Measurements from ENCODE around the gene ACP2. TPM values are rescaled to one million over a fixed set of nuclear protein-coding genes. Genes with fewer than 3 reads are reported as not detected.

The ACP2 gene
- total and polyA plus RNA-seq, 9 of the 15 experiments (the other 6 are each of a cell fraction or from before 2014, with no cell fraction given), result 1.9 to 20.0 (median 11.6) TPM

DNA sequence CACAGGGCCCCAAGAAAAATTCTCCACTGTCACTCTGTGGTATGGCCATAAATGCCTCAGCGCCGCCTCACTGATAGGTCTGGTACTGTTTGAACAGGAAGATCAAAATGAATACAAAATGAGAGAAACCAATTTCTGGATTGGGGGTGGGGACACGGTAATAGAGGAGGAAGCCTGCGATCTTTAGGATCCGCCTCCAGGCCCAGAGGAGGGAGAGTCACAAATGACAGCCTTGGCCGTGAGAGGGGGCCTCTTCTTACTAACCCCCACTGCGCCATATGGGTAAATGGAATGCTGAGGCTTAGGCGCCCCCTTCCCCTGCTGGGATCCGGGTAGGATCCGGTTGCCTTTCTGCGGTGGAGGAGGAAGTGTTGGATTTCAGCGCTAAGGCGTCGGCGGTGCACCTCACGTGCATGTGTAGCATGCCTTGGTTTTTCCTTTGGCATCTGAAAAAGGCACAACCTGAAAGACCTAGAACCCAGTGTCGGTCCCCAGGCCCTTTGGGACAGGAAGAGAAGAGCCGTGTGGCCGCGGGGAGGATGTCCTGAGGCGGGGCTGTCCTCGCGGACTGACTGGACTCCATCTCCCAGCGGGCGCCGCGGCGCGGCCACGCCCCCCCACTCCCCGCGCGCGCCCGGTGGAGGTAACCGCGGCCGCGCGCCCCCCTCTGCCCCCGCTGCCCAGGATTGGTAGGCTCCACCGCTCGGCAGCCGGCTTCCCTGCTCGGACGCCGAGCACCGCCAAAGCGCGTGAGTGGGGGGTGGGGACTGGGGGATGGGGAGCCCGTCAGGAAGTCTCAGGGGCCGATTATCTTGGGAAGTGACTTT lies 20.6 kb upstream of the ACP2 start (continued):
- TF ChIP-seq, protein P1, sequence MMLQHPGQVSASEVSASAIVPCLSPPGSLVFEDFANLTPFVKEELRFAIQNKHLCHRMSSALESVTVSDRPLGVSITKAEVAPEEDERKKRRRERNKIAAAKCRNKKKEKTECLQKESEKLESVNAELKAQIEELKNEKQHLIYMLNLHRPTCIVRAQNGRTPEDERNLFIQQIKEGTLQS (IDR thresholded peaks at IDR 0.05), result peak; percentile 46; the same call in 1 of the 2 replicates
- TF ChIP-seq, protein P1 (CRISPR knock-in tag; conservative IDR thresholded peaks at IDR 0.05), result no peak
- TF ChIP-seq MEIS2 (IDR thresholded peaks at IDR 0.05; ENCODE audit: partially characterized antibody) (peak; percentile 95), SP1 (CRISPR knock-in tag; IDR thresholded peaks at IDR 0.05) (peak; percentile 84), ZNF143 (CRISPR knock-in tag; IDR thresholded peaks at IDR 0.05) (peak; percentile 83), ZBTB17 (CRISPR knock-in tag; IDR thresholded peaks at IDR 0.05) (0 out of 2 replicates have a peak, but pooled peaks have one; percentile 33), FOSL1 (tag; conservative IDR thresholded peaks at IDR 0.05) (peak; percentile 56), ZSCAN29 (IDR thresholded peaks at IDR 0.05) (0 out of 2 replicates have a peak, but pooled peaks have one; percentile 77), TEAD1 (CRISPR knock-in tag; IDR thresholded peaks at IDR 0.05) (peak in 1 of 2 experiments; percentile 75; a peak in 1 of 4 replicates), MYNN (IDR thresholded peaks at IDR 0.05) (peak; percentile 42; the same call in 1 of the 2 replicates), MYNN (CRISPR knock-in tag; IDR thresholded peaks at IDR 0.05) (no peak), ATF1 (CRISPR knock-in tag; IDR thresholded peaks at IDR 0.05) (no peak), ATF1 (tag; IDR thresholded peaks at IDR 0.05) (peak; percentile 74), CREB1 (IDR thresholded peaks at IDR 0.05) (peak; percentile 2), CREB1 (CRISPR knock-in tag; IDR thresholded peaks at IDR 0.05) (no peak), LEF1 (IDR thresholded peaks at IDR 0.05) (peak; percentile 85; the same call in 1 of the 2 replicates), TAF9B (IDR thresholded peaks at IDR 0.05; ENCODE audit: partially characterized antibody) (peak; percentile 49), MCM3 (IDR thresholded peaks at IDR 0.05) (no peak), XRCC5 (IDR thresholded peaks at IDR 0.05; ENCODE audit: low read depth, low read length) (0 out of 2 replicates have a peak, but pooled peaks have one; percentile 36), SPI1 (IDR thresholded peaks at IDR 0.05; ENCODE audit: borderline replicate concordance, low read depth, low read length) (peak; percentile 100), CXXC5 (CRISPR knock-in tag; IDR thresholded peaks at IDR 0.05) (peak; percentile 95), ETS2 (tag; IDR thresholded peaks at IDR 0.05; ENCODE audit: borderline replicate concordance, poor library complexity, severe bottlenecking) (peak; percentile 52), RBM17 (IDR thresholded peaks at IDR 0.05; ENCODE audit: borderline replicate concordance, low read depth, low read length) (no peak), TBP (optimal IDR thresholded peaks at IDR 0.05; ENCODE audit: low read depth, low read length) (peak; percentile 71), ZFPM2 (CRISPR knock-in tag; IDR thresholded peaks at IDR 0.05) (no peak)
- TF ChIP-seq, protein P2, sequence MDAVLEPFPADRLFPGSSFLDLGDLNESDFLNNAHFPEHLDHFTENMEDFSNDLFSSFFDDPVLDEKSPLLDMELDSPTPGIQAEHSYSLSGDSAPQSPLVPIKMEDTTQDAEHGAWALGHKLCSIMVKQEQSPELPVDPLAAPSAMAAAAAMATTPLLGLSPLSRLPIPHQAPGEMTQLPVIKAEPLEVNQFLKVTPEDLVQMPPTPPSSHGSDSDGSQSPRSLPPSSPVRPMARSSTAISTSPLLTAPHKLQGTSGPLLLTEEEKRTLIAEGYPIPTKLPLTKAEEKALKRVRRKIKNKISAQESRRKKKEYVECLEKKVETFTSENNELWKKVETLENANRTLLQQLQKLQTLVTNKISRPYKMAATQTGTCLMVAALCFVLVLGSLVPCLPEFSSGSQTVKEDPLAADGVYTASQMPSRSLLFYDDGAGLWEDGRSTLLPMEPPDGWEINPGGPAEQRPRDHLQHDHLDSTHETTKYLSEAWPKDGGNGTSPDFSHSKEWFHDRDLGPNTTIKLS (IDR thresholded peaks at IDR 0.05; ENCODE audit: borderline replicate concordance, low read depth), result peak; percentile 71; the same call in 1 of the 2 replicates

Measured in K562 (cell line).